Measurements from ENCODE around the gene ADAM33.

DNA sequence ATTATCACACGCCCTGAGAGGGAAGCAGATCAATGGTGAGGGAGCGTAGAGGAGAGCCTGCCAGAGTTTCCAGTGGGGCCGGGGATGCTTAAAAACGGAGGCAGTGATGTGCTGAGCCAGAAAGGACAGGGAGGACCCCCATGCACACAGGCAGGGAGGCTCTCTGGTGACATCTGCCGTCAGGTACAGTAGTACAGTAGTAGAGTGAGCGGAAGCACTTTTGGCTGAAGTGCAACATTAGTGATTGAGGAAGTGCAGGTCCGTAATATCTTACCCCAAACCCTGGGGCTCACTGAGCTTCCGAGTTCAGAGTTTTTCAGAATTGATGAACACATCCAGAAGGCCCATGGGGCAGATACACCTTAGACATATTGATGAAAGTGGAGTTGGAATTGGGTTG is 60.7 kb downstream of the ADAM33 start:
- TF ChIP-seq, protein P1, sequence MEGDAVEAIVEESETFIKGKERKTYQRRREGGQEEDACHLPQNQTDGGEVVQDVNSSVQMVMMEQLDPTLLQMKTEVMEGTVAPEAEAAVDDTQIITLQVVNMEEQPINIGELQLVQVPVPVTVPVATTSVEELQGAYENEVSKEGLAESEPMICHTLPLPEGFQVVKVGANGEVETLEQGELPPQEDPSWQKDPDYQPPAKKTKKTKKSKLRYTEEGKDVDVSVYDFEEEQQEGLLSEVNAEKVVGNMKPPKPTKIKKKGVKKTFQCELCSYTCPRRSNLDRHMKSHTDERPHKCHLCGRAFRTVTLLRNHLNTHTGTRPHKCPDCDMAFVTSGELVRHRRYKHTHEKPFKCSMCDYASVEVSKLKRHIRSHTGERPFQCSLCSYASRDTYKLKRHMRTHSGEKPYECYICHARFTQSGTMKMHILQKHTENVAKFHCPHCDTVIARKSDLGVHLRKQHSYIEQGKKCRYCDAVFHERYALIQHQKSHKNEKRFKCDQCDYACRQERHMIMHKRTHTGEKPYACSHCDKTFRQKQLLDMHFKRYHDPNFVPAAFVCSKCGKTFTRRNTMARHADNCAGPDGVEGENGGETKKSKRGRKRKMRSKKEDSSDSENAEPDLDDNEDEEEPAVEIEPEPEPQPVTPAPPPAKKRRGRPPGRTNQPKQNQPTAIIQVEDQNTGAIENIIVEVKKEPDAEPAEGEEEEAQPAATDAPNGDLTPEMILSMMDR (IDR thresholded peaks at IDR 0.05): no peak
- no peak for TF ChIP-seq EZH2 (IDR thresholded peaks at IDR 0.05; ENCODE audit: borderline replicate concordance, insufficient read depth, low read depth, low read length, poor library complexity, severe bottlenecking)

Measured in B cell (primary cell).